ENCODE results near the gene PDCD1LG2. TPM values are rescaled to one million over a fixed set of nuclear protein-coding genes. Genes with fewer than 3 reads are reported as not detected.

Gene PDCD1LG2
- total and polyA plus RNA-seq, 12 donors: 0.51 to 8.6 (median 1.3) TPM

- ATAC-seq (no peak), DNase-seq (no peak)
- Histone ChIP-seq H3K9me3 (no peaks in the 10 kb centered on the region), H3K36me3 (peaks cover 0 to 16% (median 0%) of the 10 kb centered on the region in 9 donors), H3K4me3 (no peak overlapping the region), H3K27me3 (no peaks in the 10 kb centered on the region), H3K27ac (no peak overlapping the region), H3K4me1 (peaks cover 0 to 14% (median 0%) of the 10 kb centered on the region in 9 donors)
- intact Hi-C loops (cut with DNase I): loop anchor here in 1 of 10 donors (10.0 kb wide), 1 partner anchor 57 kb away; the partner anchor contains the start of gene PDCD1LG2
- 96 to 98% methylated on average over 1 of the region's 1 CpG for WGBS, 2 donors
- no peak for TF ChIP-seq CTCF (IDR thresholded peaks at IDR 0.05)
These were observed 61.4 kb downstream of the PDCD1LG2 start for GRCh38 chr9:5571629-5572232.

- Histone ChIP-seq H3K9me3 (no peaks in the 10 kb centered on the region), H3K27ac (no peak overlapping the region), H3K27me3 (no peaks in the 10 kb centered on the region), H3K4me1 (peaks cover 0 to 24% (median 11%) of the 10 kb centered on the region in 9 donors), H3K36me3 (peaks cover 0 to 16% (median 0%) of the 10 kb centered on the region in 9 donors), H3K4me3 (no peak overlapping the region)
- ATAC-seq (no peak), DNase-seq (no peak)
- WGBS, 2 donors: 99% methylated on average over 6 of the region's 6 CpGs
- TF ChIP-seq CTCF (IDR thresholded peaks at IDR 0.05): no peak
- intact Hi-C loops (cut with DNase I): loop anchor here in 1 of 10 donors (10.0 kb wide), 1 partner anchor 59 kb away; the partner anchor contains the start of gene PDCD1LG2
These were observed 63.8 kb downstream of the PDCD1LG2 start for GRCh38 chr9:5574097-5574496.

DNA sequence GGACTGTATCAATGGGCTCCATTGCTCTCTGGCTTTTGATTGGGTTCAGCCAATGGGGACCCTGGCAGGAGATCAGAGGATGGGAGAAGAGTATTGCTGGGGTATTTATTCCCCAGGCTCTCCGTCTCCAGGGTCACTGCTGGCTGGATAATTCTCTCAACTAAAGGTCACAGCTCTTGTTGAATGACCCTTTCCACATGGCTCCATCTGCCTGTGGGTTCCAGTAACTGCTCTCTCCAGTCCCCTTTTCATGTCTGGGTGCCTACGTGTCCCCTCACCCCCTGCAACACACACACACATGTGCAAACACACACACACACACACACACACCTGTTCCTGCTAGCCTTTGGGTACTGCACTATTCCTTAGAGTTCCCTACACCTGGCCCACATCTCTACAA, 64.7 kb downstream of the PDCD1LG2 start:
- H3K27me3 ChIP-seq: no peaks in the 10 kb centered on the region
- no peaks in the 10 kb centered on the region for H3K9me3 ChIP-seq
- H3K4me1 ChIP-seq: peaks cover 0 to 16% (median 12%) of the 10 kb centered on the region in 9 donors
- H3K4me3 ChIP-seq: no peak overlapping the region
- peak in 1 of 9 donors; percentile 12 for TF ChIP-seq CTCF (IDR thresholded peaks at IDR 0.05)
- DNase-seq: no peak
- peaks cover 0 to 14% (median 0%) of the 10 kb centered on the region in 9 donors for H3K36me3 ChIP-seq
- intact Hi-C loops (cut with DNase I): loop anchor here in 1 of 10 donors (10.0 kb wide), 1 partner anchor 60 kb away; the partner anchor contains the start of gene PDCD1LG2
- ATAC-seq: peak in 3 of 8 donors; percentile 22 to 62 (median 31)
- WGBS, 2 donors: 70 to 74% methylated on average over 2 of the region's 2 CpGs
- no peak overlapping the region for H3K27ac ChIP-seq

GRCh38 chr9:5577225-5577624, 66.9 kb downstream of the PDCD1LG2 start:
- no peak for DNase-seq
- no peaks in the 10 kb centered on the region for H3K27me3 ChIP-seq
- no peak for TF ChIP-seq CTCF (IDR thresholded peaks at IDR 0.05)
- WGBS, 2 donors: 75 to 85% methylated on average over 2 of the region's 2 CpGs
- no peak overlapping the region for H3K27ac ChIP-seq
- no peaks in the 10 kb centered on the region for H3K36me3 ChIP-seq
- H3K4me3 ChIP-seq: no peak overlapping the region
- intact Hi-C loops (cut with DNase I): loop anchor here in 1 of 10 donors (10.0 kb wide), 1 partner anchor 62 kb away; the partner anchor contains the start of gene PDCD1LG2
- peaks cover 0 to 16% (median 10%) of the 10 kb centered on the region in 9 donors for H3K4me1 ChIP-seq
- peaks cover 0 to 3% (median 0%) of the 10 kb centered on the region in 11 donors for H3K9me3 ChIP-seq
- no peak for ATAC-seq

Data from heart right ventricle (tissue), 16 donors.